Right atrium auricular region (tissue), 2 donors: Measurements from ENCODE around the gene PCDHGA11. TPM values are rescaled to one million over a fixed set of nuclear protein-coding genes. Genes with fewer than 3 reads are reported as not detected.
"Not testable (repeated sequence)": the region's sequence is repeated elsewhere in the genome, so short reads cannot be mapped to it uniquely, and the experiment has no call there.

ENCODE experiments used
- DNase-seq: peaks from one replicate; pipeline ENCODE4 v3.0.0-alpha.2; 2019; ENCODE audit warnings: low spot score
- H3K27ac ChIP-seq, 2 donors: fragments of 200-600 bp; sonication (generic); 1 replicate in 1 of 2; 2 replicates in 1 of 2; pipeline ENCODE4 v1.5.1; 2016 to 2019
- H3K27me3 ChIP-seq, 2 donors: fragments of 200-600 bp; sonication (generic); one replicate each; pipeline versions ENCODE4 v1.5.1 to v1.6.0; 2017 to 2019
- H3K36me3 ChIP-seq: fragments of 200-600 bp; sonication (generic); one replicate; pipeline ENCODE4 v1.5.1; 2016
- H3K4me1 ChIP-seq, 2 donors: fragments of 200-600 bp; sonication (generic); one replicate each; pipeline versions ENCODE4 v1.5.1 to v1.6.0; 2017 to 2019
- H3K4me3 ChIP-seq, 2 donors: fragments of 200-600 bp; sonication (generic); 1 replicate in 1 of 2; 2 replicates in 1 of 2; pipeline ENCODE4 v1.5.1; 2017 to 2019; ENCODE audit warnings: mild to moderate bottlenecking in 1 of 2, moderate library complexity in 1 of 2
- H3K9me3 ChIP-seq, 2 donors: fragments of 200-600 bp; sonication (generic); one replicate each; pipeline ENCODE4 v1.5.1; 2019
- CTCF ChIP-seq, 2 donors: fragments of 200-600 bp; sonication (generic); IDR thresholded peaks; one replicate each; pipeline ENCODE4 v1.5.1; 2019; ENCODE audit warnings: antibody characterized with exemption in 2 of 2
- total RNA-seq, 2 donors: library from RNA; depleted of rRNA; stranded (reverse); fragments of >200 nt; gene quantifications; one replicate each; pipeline ENCODE4 v1.1.0, GENCODE V29; 2016

PCDHGA11 gene
- total RNA-seq, 2 donors from 2014 or later, result 3.0 to 4.5 TPM

- no peaks in the 10 kb centered on the region for H3K27me3 ChIP-seq
- no peak within 1 kb of the TSS for H3K27ac ChIP-seq
- no peak for DNase-seq
- TF ChIP-seq CTCF (IDR thresholded peaks at IDR 0.05), result peak in 1 of 2 donors; percentile 51
- peaks cover 4% of the 10 kb centered on the region for H3K36me3 ChIP-seq
- peaks cover 0 to 4% of the 10 kb centered on the region in 2 donors for H3K4me1 ChIP-seq
- H3K4me3 ChIP-seq, result peak within 1 kb of the TSS; percentile 35 to 43
- H3K9me3 ChIP-seq, result peaks cover 0 to 95% of the 10 kb centered on the region in 2 donors
These were observed 38.2 kb upstream of the PCDHGA11 start, which contains the start of gene PCDHGA7 for GRCh38 chr5:141382469-141383294. TSS of gene PCDHGA7 (plus strand) at chr5:141382742. CDS start at chr5:141382900, 158 bp downstream.

GRCh38 chr5:141383345-141383744 lies 37.5 kb upstream of the PCDHGA11 start:
- no peak overlapping the region for H3K27ac ChIP-seq
- no peak for DNase-seq
- H3K27me3 ChIP-seq, result no peaks in the 10 kb centered on the region
- peaks cover 0 to 91% of the 10 kb centered on the region in 2 donors for H3K9me3 ChIP-seq
- peak overlapping the region in 1 of 2 donors; percentile 43 for H3K4me3 ChIP-seq
- no peak for TF ChIP-seq CTCF (IDR thresholded peaks at IDR 0.05)
- H3K36me3 ChIP-seq, result peaks cover 4% of the 10 kb centered on the region
- H3K4me1 ChIP-seq, result peaks cover 0 to 4% of the 10 kb centered on the region in 2 donors

GRCh38 chr5:141384471-141385267 lies 36.2 kb upstream of the PCDHGA11 start:
- no peaks in the 10 kb centered on the region for H3K27me3 ChIP-seq
- peaks cover 0 to 4% of the 10 kb centered on the region in 2 donors for H3K4me1 ChIP-seq
- no peak for TF ChIP-seq CTCF (IDR thresholded peaks at IDR 0.05)
- peaks cover 6 to 91% of the 10 kb centered on the region in 2 donors for H3K9me3 ChIP-seq
- H3K36me3 ChIP-seq, result peaks cover 4% of the 10 kb centered on the region
- no peak for DNase-seq
- H3K27ac ChIP-seq, result no peak overlapping the region
- H3K4me3 ChIP-seq, result no peak overlapping the region

GRCh38 chr5:141387557-141388311 lies 33.1 kb upstream of the PCDHGA11 start, which contains the start of gene PCDHGB4:
TSS of gene PCDHGB4 (plus strand) at chr5:141387698. CDS start at chr5:141387885, 187 bp downstream.
- peak; percentile 42 to 70 for TF ChIP-seq CTCF (IDR thresholded peaks at IDR 0.05)
- H3K9me3 ChIP-seq, result peaks cover 10 to 94% of the 10 kb centered on the region in 2 donors
- peak within 1 kb of the TSS; percentile 33 to 39 for H3K4me3 ChIP-seq

GRCh38 chr5:141388661-141389060 lies 32.2 kb upstream of the PCDHGA11 start:
- Histone ChIP-seq H3K27me3 (no peaks in the 10 kb centered on the region), H3K4me3 (no peak overlapping the region), H3K9me3 (peaks cover 10 to 94% of the 10 kb centered on the region in 2 donors), H3K36me3 (peaks cover 7% of the 10 kb centered on the region), H3K27ac (no peak overlapping the region), H3K4me1 (no peaks in the 10 kb centered on the region)
- TF ChIP-seq CTCF (IDR thresholded peaks at IDR 0.05), result no peak
- DNase-seq, result no peak

More at GRCh38 chr5:141387557-141388311, 33.1 kb upstream of the PCDHGA11 start, which contains the start of gene PCDHGB4:
- H3K36me3 ChIP-seq, H3K4me1 ChIP-seq, DNase-seq, H3K27ac ChIP-seq, H3K27me3 ChIP-seq: not testable (repeated sequence)
